Activated CD8-positive, alpha-beta T cell treated with anti-CD3 and anti-CD28 coated beads, Interleukin-2, amount 10 ng/mL, durations not matched to agents 7 days and 5 days (primary cell): ENCODE results near the gene HDAC4. TPM values are rescaled to one million over a fixed set of nuclear protein-coding genes. Genes with fewer than 3 reads are reported as not detected.
A peak's percentile ranks its signal among the peaks of the same experiment; 100 is the strongest.

Experiments
- ATAC-seq: fragments of 150-1000 bp; cut with Tn5 transposase; one replicate; pipeline ENCODE4 v1.10.0; 2021; ENCODE audit warnings: moderate library complexity
- CTCF ChIA-PET: fragments of 350-600 bp; sonication (Branson Sonifier 250); formaldehyde crosslinking; loops from one replicate; lab custom pipeline; 2021; ENCODE audit warnings: antibody characterized with exemption; lab: Charles Lee
- POLR2A ChIA-PET: fragments of 350-600 bp; sonication (Branson Sonifier 250); formaldehyde crosslinking; loops from one replicate; lab custom pipeline; 2021; ENCODE audit warnings: antibody characterized with exemption; lab: Charles Lee
- DNase-seq: peaks from one replicate; pipeline ENCODE4 v3.0.0-alpha.2; 2020
- H3K27ac Mint-ChIP-seq: one replicate; pipeline ENCODE4 v1.8.0; 2021; ENCODE audit warnings: mild to moderate bottlenecking, mixed read lengths
- H3K27me3 Mint-ChIP-seq: one replicate; pipeline ENCODE4 v1.8.0; 2021; ENCODE audit warnings: low read depth, mixed read lengths
- H3K36me3 Mint-ChIP-seq: one replicate; pipeline ENCODE4 v1.8.0; 2021; ENCODE audit warnings: low read depth, mixed read lengths
- H3K4me1 Mint-ChIP-seq: one replicate; pipeline ENCODE4 v1.8.0; 2021; ENCODE audit warnings: low read depth, mixed read lengths
- H3K4me3 Mint-ChIP-seq: one replicate; pipeline ENCODE4 v1.8.0; 2021; ENCODE audit warnings: mild to moderate bottlenecking, mixed read lengths
- H3K9me3 Mint-ChIP-seq: one replicate; pipeline ENCODE4 v1.8.0; 2022; ENCODE audit warnings: mixed read lengths; ENCODE audit not compliant: insufficient read depth
- total RNA-seq, 2 experiments: library from RNA; stranded (reverse); gene quantifications; one replicate each; pipeline ENCODE4 v1.2.3, GENCODE V29; 2021

The HDAC4 gene
- total RNA-seq, 2 experiments from 2014 or later, result 50.7 to 58.8 TPM

DNA sequence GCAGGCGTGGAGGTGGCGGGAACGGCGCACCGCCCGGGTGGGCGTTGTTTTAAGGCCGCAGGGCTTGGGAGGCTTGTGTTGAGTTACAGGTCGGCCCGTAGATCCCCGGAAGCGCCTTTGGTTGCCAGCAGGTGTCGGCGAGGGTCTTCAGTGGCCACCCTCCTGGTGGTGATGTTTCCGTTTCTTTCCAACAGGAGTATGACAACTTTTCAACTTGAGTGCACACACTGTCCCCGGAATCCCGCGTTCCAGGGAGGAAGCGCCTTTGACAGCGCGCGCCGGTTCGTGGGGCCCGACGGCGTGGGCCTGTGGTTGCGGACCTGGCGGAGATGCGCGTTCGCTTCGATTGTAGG, 1.0 kb upstream of the HDAC4 start:
- Mint-ChIP-seq H3K9me3 (no peaks in the 10 kb centered on the region), H3K27ac (peak overlapping the region; percentile 96), H3K36me3 (peaks cover 16% of the 10 kb centered on the region), H3K4me3 (peak overlapping the region; percentile 91), H3K27me3 (peaks cover 11% of the 10 kb centered on the region), H3K4me1 (peaks cover 38% of the 10 kb centered on the region)
- CTCF ChIA-PET, result interaction anchor here (0.8 to 1.0 kb wide), 2 partner anchors 10 to 22 kb away, joined by 3 read pairs; no protein-coding TSS in a partner anchor
- DNase-seq, result no peak
- ATAC-seq, result peak; percentile 14
- POLR2A ChIA-PET, result interaction anchor here (0.6 to 1.8 kb wide), 5 partner anchors 29 to 1061 kb away, joined by 3 to 11 read pairs (median 3); no protein-coding TSS in a partner anchor

DNA sequence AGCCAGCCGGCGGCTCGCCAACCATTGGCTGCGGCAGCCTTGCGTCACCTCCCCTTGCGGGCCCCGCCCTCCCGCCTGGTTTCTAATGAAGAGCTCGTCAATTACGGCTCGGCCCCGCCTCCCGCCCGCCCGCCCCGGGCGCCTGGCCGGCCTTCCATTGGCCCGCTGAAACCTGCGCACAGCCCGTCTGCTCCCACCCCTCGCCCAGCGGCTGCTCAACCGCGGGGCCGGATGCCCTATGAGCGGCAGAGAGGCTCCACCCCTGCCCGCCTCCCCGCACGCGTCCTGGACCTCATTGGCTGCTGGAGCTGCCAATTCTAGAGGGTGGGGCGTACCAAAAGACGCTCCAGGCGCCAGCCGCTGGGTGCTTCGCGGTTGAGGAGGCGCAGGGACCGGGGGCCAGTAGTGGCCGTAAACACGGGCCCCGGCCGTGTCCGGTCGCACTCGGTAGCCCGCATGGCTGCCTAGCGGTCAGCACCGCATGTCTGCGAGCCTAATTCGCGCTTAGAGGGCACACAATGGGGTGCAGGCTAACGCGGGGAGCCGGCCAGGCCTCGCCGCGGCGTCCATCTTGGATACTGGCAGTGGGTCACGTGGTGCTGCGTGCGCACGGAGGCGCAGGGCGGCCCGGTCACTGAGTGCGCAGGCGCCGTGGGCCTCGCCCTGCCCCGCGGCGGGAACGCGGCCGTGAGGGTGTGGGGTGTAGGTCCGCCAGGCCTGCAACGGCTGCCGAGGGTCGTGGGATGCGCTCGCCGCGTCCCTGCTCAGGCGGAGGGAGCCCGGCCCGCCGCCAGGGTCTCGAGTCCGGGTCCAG, 454 bp upstream of the HDAC4 start:
- Mint-ChIP-seq H3K27me3 (peaks cover 11% of the 10 kb centered on the region), H3K36me3 (peaks cover 16% of the 10 kb centered on the region), H3K4me1 (peaks cover 40% of the 10 kb centered on the region), H3K4me3 (peak overlapping the region; percentile 91), H3K9me3 (no peaks in the 10 kb centered on the region), H3K27ac (peak overlapping the region; percentile 96)
- ChIA-PET POLR2A (interaction anchor here (0.6 to 1.8 kb wide), 25 partner anchors 8 to 171 kb away, joined by 3 to 11 read pairs (median 4); no protein-coding TSS in a partner anchor), CTCF (interaction anchor here (0.7 to 1.2 kb wide), 5 partner anchors 21 to 257 kb away, joined by 3 to 4 read pairs (median 3); no protein-coding TSS in a partner anchor)
- ATAC-seq (peak; percentile 93), DNase-seq (peak; percentile 99)

DNA sequence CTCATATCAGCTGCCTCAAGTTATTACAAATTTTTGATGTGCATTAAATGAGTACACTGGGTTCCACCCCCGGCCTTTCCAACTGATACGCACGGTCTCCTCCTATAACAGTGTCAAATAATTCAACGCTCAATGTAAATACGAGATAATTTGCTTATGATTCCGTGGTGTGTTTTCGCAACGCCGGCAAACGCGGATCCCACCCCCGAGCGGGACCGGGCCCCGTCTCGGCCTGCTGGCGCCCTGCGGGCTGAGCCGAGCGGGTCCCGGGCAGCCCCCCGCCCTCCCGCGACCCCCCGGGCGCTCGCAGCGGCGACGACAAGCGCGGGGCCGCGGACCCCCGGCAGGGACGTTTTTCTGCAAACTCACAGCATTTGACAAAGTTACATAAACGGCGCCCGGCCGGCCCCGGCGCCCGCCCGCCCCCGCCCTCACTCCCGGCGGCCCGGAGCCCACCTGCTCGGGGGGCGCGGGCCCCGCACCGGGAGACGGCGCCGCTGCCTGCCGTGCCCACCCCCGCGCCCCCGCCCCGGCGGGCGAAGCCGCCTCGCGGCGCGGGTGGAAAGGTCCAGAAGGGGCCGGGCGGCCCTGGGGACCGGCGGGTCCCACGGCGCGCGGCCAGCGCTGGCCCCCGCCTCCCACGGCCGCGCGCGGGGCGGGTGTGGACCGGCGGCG, 762 bp downstream of the HDAC4 start:
- peaks cover 6% of the 10 kb centered on the region for H3K27me3 Mint-ChIP-seq
- CTCF ChIA-PET, result interaction anchor here (2.0 kb wide), 1 partner anchor 115 kb away, joined by 7 read pairs; no protein-coding TSS in a partner anchor

GRCh38 chr2:239399433-239399920, 1.3 kb downstream of the HDAC4 start:
- ChIA-PET POLR2A (interaction anchor here (0.8 to 1.4 kb wide), 3 partner anchors 30 to 132 kb away, joined by 3 to 4 read pairs (median 3); no protein-coding TSS in a partner anchor), CTCF (interaction anchor here (0.8 to 3.8 kb wide), 9 partner anchors 12 to 134 kb away, joined by 3 to 54 read pairs (median 4); no protein-coding TSS in a partner anchor)
- peaks cover 40% of the 10 kb centered on the region for H3K4me1 Mint-ChIP-seq
- H3K9me3 Mint-ChIP-seq, result no peaks in the 10 kb centered on the region
- DNase-seq, result peak; percentile 55
- peak overlapping the region; percentile 86 for H3K27ac Mint-ChIP-seq
- H3K36me3 Mint-ChIP-seq, result peaks cover 16% of the 10 kb centered on the region
- peaks cover 6% of the 10 kb centered on the region for H3K27me3 Mint-ChIP-seq
- no peak for ATAC-seq
- H3K4me3 Mint-ChIP-seq, result peak overlapping the region; percentile 86

More for the DNA sequence above, 762 bp downstream of the HDAC4 start:
- H3K4me3 Mint-ChIP-seq, result peak overlapping the region; percentile 86
- peaks cover 16% of the 10 kb centered on the region for H3K36me3 Mint-ChIP-seq
- no peak for ATAC-seq
- H3K4me1 Mint-ChIP-seq, result peaks cover 40% of the 10 kb centered on the region
- H3K27ac Mint-ChIP-seq, result peak overlapping the region; percentile 86
- H3K9me3 Mint-ChIP-seq, result no peaks in the 10 kb centered on the region
- DNase-seq, result peak; percentile 40
- POLR2A ChIA-PET, result interaction anchor here (1.2 kb wide), 1 partner anchor 78 kb away, joined by 4 read pairs; no protein-coding TSS in a partner anchor

GRCh38 chr2:239398521-239398921, 2.3 kb downstream of the HDAC4 start:
- Mint-ChIP-seq H3K27ac (no peak overlapping the region), H3K4me3 (peak overlapping the region; percentile 86), H3K36me3 (peaks cover 16% of the 10 kb centered on the region), H3K27me3 (no peaks in the 10 kb centered on the region), H3K9me3 (no peaks in the 10 kb centered on the region), H3K4me1 (peaks cover 43% of the 10 kb centered on the region)
- ChIA-PET POLR2A (interaction anchor here (0.6 to 1.4 kb wide), 5 partner anchors 14 to 131 kb away, joined by 3 to 4 read pairs (median 3); no protein-coding TSS in a partner anchor), CTCF (interaction anchor here (0.8 to 3.8 kb wide), 11 partner anchors 11 to 133 kb away, joined by 3 to 54 read pairs (median 4); no protein-coding TSS in a partner anchor)
- DNase-seq (no peak), ATAC-seq (no peak)

GRCh38 chr2:239397931-239398471, 2.8 kb downstream of the HDAC4 start:
- Mint-ChIP-seq H3K9me3 (no peaks in the 10 kb centered on the region), H3K36me3 (peaks cover 10% of the 10 kb centered on the region), H3K4me3 (no peak overlapping the region), H3K27me3 (no peaks in the 10 kb centered on the region), H3K4me1 (peaks cover 47% of the 10 kb centered on the region), H3K27ac (no peak overlapping the region)
- ATAC-seq, result no peak
- ChIA-PET POLR2A (interaction anchor here (0.6 kb wide), 1 partner anchor 109 kb away, joined by 4 read pairs; no protein-coding TSS in a partner anchor), CTCF (interaction anchor here (1.2 to 3.8 kb wide), 5 partner anchors 14 to 132 kb away, joined by 3 to 54 read pairs (median 7); no protein-coding TSS in a partner anchor)
- no peak for DNase-seq

GRCh38 chr2:239396881-239397681, 3.7 kb downstream of the HDAC4 start:
- Mint-ChIP-seq H3K27ac (no peak overlapping the region), H3K36me3 (peaks cover 7% of the 10 kb centered on the region), H3K27me3 (no peaks in the 10 kb centered on the region), H3K4me1 (peaks cover 39% of the 10 kb centered on the region), H3K9me3 (no peaks in the 10 kb centered on the region), H3K4me3 (no peak overlapping the region)
- peak; percentile 63 for DNase-seq
- ATAC-seq, result no peak
- POLR2A ChIA-PET, result interaction anchor here (0.6 to 1.3 kb wide), 2 partner anchors 75 to 108 kb away, joined by 3 to 4 read pairs; no protein-coding TSS in a partner anchor
- CTCF ChIA-PET, result interaction anchor here (0.6 to 3.8 kb wide), 12 partner anchors 16 to 253 kb away, joined by 3 to 54 read pairs (median 4); no protein-coding TSS in a partner anchor

DNA sequence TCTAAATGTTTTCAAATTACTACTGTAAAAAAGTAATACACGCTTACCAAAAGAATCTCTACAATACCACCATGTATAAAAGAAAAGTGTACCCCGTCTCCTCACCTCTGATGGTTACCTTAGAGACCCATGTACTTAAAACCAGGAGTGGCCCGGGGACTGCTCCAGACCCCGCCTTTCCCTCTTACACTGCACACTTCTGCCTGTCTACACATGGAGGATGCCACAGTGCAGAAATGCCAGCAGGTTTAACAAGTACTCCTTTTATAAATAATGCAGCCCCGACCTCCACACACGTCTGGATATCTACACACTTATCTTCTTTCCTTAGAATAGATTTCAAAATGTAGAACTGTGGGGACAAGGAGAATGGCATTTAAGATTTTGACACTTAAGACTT, 5.3 kb downstream of the HDAC4 start:
- ChIA-PET POLR2A (no interaction called here), CTCF (interaction anchor here (0.9 to 1.5 kb wide), 2 partner anchors 128 to 251 kb away, joined by 3 to 7 read pairs; no protein-coding TSS in a partner anchor)
- no peak overlapping the region for H3K27ac Mint-ChIP-seq
- peaks cover 5% of the 10 kb centered on the region for H3K36me3 Mint-ChIP-seq
- H3K4me3 Mint-ChIP-seq, result no peak overlapping the region
- H3K27me3 Mint-ChIP-seq, result no peaks in the 10 kb centered on the region
- no peak for DNase-seq
- no peak for ATAC-seq
- H3K4me1 Mint-ChIP-seq, result peaks cover 37% of the 10 kb centered on the region
- H3K9me3 Mint-ChIP-seq, result no peaks in the 10 kb centered on the region

DNA sequence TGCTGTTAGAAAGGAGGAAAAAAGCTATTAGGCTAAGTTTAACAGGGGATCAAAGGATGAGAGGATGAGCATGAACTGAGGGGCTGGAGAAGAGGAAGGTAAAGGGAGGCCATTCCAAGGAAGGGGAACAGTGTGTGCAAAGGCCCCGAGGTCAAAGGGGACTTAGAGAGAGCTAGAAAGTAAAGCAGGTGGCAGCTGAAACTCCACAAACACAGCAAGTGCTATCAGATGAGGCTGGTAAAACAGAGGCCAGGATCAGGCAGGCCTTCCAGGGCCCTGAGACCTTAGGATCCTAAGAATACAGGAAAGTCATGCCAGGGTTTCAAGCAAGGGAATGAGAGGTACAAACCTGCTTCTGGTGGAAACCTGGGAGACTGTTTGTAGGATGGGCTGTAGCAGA, 5.8 kb downstream of the HDAC4 start:
- no peak overlapping the region for H3K27ac Mint-ChIP-seq
- no peaks in the 10 kb centered on the region for H3K9me3 Mint-ChIP-seq
- CTCF ChIA-PET, result interaction anchor here (0.7 to 1.5 kb wide), 3 partner anchors 15 to 251 kb away, joined by 3 to 7 read pairs (median 3); no protein-coding TSS in a partner anchor
- ATAC-seq, result no peak
- H3K36me3 Mint-ChIP-seq, result peaks cover 7% of the 10 kb centered on the region
- H3K27me3 Mint-ChIP-seq, result no peaks in the 10 kb centered on the region
- H3K4me1 Mint-ChIP-seq, result peaks cover 37% of the 10 kb centered on the region
- no peak for DNase-seq
- H3K4me3 Mint-ChIP-seq, result no peak overlapping the region
- POLR2A ChIA-PET, result no interaction called here

GRCh38 chr2:239394346-239394945, 6.4 kb downstream of the HDAC4 start:
- Mint-ChIP-seq H3K9me3 (no peaks in the 10 kb centered on the region), H3K4me1 (peaks cover 35% of the 10 kb centered on the region), H3K27ac (no peak overlapping the region), H3K27me3 (no peaks in the 10 kb centered on the region), H3K4me3 (no peak overlapping the region), H3K36me3 (peaks cover 7% of the 10 kb centered on the region)
- ChIA-PET CTCF (interaction anchor here (0.7 to 1.5 kb wide), 2 partner anchors 14 to 127 kb away, joined by 3 to 7 read pairs; no protein-coding TSS in a partner anchor), POLR2A (no interaction called here)
- DNase-seq (no peak), ATAC-seq (no peak)
